GM18519 (cell line): ENCODE data around the gene GLP2R.
"Not testable (repeated sequence)": the region's sequence is repeated elsewhere in the genome, so short reads cannot be mapped to it uniquely, and the experiment has no call there.

Experiments
- ATAC-seq: cut with Tn5 transposase; IDR thresholded peaks from one replicate; pipeline ENCODE4 v1.9.1; 2021; ENCODE audit warnings: mild to moderate bottlenecking, moderate library complexity; ENCODE audit not compliant: unreplicated experiment, low FRiP score

Gene GLP2R, protein sequence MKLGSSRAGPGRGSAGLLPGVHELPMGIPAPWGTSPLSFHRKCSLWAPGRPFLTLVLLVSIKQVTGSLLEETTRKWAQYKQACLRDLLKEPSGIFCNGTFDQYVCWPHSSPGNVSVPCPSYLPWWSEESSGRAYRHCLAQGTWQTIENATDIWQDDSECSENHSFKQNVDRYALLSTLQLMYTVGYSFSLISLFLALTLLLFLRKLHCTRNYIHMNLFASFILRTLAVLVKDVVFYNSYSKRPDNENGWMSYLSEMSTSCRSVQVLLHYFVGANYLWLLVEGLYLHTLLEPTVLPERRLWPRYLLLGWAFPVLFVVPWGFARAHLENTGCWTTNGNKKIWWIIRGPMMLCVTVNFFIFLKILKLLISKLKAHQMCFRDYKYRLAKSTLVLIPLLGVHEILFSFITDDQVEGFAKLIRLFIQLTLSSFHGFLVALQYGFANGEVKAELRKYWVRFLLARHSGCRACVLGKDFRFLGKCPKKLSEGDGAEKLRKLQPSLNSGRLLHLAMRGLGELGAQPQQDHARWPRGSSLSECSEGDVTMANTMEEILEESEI

DNA sequence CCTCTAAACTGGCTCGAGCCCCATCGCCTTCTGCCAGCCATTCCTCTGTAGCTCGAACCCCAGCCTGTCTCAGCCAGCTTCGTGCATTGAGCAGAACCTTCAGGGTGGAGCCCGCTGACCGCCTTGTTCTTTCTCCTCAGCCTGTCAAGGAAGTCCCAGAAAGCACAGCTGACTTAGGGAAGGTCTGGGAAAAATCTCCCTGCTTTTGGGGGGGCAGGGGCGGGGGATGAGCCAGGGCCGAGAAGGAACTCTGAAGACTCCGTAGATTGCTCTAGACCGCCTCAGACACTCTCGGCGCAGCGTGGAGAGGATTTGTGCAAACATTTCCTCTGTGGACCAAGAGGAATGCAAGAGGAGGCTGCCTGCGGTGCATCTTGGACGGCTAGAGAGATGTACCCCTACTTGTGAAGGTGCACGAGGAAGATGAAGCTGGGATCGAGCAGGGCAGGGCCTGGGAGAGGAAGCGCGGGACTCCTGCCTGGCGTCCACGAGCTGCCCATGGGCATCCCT is at the start of gene GLP2R:
Gene GLP2R (plus strand): TSS at position 284 of the 510 bp plus-strand sequence. CDS start 140 bp downstream, at position 424.
- ATAC-seq, result no peak

DNA sequence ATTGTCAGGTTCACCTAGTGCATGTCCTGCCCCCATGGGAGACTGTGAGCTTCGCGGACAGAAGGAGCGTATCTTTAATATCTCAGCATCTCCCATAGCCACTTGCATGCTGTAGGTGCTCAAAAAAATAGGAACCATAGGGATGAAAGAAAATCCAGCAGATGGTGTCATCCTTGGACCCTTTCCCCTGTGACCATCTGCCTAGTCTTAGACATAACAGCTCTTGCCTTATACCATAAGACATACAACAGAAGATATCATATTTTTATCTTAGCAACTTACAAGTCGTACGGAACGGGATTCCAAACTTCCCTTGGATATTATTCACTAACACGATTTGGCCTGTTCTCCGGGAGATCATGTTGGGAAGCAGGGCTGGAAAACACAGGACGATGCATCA is 48.8 kb upstream of the GLP2R start:
- no peak for ATAC-seq

DNA sequence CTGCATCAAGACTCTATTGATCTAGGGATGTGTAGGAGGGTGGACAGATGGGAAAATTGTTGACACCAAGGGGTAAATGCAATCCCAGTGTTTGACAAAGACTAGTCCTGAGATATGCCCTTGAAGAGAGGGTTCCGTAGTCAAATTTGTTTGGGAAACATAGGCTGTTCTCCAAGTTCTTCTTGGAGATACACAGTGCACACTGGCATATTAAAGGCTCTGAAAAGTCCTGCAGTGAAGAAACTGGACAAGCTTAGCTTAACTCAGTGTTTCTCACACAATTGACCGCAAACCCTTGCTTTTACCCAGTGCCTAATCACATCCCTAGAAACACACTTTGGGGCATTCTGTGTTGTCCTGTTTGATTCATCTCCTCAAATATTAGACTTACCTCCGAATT is 45.2 kb upstream of the GLP2R start:
- ATAC-seq, result no peak

DNA sequence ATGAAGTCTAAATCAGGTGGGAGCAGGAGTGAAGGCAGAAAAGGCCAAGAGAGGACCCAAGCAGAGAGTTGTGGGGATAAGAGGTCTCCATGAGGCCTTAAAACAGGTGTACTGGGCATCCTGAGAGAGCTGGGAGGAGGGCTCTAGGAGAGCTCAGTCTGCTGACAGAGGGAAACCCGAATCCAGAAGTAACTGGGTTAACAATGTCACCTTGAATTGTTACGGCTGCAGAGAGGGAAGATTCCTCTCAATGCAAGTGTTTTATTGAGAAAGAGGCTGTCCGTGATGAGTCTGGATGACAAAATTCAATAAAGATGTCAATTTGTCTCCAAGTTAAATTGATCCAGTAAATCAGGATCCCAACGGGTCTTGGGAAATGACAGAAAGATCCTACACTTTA is 42.7 kb upstream of the GLP2R start:
- no peak for ATAC-seq

DNA sequence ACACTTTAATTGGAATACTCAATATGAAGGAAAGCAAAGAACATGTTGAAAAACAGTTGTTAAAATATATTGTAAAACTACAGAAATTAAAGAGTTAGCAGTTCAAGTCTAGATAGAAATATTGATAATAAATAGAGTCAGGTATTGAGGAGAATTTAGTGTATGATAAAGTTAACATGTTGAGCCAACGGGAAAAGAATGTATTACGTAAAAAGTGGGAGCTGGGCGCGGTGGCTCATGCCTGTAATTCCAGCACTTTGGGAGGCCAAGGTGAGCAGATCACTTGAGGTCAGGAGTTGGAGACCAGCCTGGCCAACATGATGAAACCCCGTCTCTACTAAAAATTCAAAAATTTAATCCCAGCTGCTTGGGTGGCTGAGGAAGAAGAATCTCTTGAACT is 42.3 kb upstream of the GLP2R start:
- ATAC-seq, result not testable (repeated sequence)

DNA sequence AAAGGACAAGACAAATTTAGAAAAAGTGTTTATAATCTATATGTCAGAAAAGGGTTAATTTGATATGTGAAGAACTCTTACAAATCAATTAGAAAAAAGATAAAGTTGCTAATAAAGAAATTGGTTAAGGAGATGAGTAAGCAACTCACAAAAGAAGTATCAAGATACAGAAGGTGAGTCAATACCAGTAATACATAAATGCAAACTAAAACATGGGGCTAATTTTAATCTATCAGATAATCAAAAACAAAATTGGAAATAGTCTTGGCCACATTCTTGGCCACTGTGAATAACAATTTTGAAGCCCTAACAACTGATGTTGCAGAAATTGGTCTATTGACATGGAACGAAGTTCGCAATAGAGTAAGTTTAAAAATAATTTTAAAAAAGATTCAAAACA is 41.2 kb upstream of the GLP2R start:
- no peak for ATAC-seq

DNA sequence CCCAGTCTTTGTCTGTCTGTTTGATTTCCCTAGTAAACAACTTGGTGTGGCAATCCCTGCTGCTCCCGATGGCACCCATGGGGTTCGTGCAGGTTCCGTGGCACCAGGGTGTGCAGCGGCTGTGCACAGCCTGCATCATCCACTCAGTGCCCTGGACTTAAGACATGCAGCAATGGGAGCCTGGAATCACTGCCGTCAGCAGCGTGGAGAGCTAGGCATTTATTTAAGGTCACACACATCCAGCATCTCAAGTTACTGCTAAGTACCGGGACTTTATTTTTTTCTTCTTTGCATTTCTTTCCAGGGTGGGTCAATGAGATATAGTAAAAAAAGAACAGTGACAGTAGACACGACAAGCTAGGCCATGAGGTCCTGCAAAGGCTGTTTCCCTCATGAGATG is 37.1 kb upstream of the GLP2R start:
- ATAC-seq, result no peak

DNA sequence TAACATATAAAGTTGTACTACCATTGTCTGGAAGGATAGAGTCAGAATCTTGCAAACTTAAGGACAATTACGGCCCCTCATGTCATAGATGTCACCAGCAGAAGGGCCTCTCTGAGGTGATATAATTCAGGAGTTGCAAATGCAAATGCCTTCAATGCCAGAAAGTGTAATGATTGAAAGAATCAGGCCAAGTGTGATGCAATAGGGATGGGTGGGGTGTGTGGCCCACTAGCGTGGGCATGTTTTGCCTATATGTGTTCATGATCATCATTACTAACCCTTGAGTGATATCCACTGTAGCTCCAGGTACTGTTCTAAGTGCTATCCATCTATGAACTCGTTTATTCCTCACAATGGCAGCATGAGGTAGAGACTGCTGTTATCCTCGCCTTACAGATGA is 35.4 kb upstream of the GLP2R start:
- ATAC-seq, result no peak

DNA sequence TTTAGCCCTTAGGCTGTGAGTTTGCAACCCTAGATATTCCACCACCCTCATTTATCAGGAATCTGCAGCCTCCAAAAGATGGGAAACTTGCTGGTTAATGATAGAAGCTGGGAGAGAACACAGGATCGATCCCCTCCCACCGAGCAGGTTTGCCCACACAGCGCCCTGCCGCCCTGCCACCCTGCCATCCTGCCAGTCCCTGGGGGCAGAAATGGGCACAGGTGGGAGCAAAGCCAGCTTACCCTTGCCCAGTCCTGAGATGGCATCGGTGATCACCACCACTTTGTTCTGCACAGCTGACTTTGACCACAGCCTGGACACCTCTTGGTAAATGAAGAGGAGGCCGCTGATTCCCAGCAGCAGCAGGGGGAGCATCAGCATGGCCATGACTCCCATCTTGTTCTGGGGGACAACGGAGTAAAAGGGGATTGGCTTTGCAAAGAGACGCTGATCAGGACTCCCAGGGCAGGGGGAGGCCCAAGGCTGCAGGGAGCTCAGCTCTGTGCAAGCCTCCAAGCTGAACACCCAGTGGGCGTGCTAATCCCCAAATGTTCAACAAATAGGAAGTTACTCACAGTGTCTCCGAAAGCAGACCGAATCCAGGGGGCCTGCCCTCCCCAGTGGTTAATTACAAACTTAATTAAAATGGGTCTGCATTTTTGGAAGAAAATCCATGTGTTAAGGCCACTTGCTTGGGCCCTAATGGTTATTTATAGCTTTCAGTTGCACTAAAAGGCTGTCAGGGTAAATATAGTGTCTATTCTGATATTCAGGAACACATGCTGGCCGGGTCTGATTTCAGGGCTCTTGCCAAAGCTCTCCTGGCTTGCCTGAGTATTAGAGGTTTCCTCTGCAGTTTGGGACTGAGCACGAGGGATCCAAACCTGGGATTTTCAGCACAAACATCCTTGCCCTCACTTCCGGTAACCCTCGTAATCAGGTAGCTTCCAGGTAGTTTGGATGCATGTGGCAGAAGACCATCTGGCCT is 34.5 kb upstream of the GLP2R start, which contains the start of gene DHRS7C:
Gene DHRS7C (minus strand): TSS at position 704 of the 988 bp plus-strand sequence. CDS start 308 bp downstream, at position 396.
- no peak for ATAC-seq

DNA sequence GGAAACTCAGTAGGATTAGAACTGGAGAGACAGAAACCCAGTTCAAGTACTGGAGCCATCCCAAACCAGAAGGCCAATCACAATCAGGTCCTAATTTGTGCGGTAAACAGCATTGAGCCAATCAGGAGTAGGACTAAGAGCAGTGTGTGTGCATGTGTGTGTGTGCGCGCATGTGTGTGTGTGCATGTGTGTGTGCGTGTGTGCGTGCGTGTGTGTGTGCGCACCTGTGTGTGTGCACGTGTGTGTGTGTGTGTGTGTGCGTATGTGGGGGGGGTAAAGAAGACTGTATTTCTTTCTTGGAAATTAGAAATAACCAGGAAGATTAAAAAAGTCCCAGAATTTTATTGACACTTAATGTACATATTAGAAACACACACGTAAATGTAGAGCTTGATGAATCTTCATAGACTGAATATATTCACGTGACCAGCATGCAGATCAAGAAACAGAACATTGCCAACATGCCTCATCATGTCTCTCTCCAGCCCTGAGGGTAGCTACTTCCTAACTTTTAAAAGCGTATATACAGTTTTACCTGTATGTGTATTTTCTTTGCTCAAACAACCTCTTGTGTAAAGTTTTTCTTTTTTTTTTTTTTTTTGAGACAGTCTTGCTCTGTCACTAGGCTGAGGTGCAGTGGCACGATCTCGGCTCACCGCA is 33.4 kb upstream of the GLP2R start:
- ATAC-seq, result no peak

DNA sequence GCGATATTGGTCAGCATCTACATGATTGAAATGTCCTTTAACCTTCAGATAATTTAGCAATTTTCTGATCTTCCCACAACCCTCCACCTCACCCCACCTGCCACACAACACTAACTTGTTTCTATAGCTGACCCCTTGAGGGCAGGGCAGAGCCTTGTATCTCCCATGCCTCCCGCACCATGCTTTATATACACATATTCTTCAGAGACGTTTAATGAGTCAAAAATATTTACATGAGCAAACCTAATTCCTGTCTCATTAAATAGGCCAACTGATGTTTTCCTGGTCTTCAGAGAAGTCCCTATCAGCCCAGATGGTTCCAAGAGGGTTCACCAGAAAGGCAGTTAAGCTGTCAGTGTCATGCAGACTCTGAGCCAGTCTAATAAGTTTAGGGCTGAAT is 27.7 kb upstream of the GLP2R start:
- no peak for ATAC-seq

DNA sequence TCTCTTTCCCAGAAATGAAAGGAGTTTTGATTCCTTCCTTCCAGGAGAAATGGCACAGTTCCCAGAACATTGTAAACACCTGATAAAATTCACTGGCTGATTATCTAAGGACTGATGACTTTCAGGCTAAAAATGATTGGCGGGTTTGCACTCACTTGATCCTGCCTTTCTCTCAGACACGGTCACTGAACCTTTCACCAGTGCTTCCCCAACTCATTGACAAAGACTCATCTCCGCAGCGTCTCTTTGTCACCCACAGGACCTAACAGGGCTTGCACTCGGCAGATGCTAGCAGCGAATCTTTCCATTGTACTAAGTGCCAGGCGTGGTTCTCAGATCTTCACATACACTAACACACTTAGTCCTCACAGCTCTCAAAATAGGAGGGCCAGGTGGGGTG is 27.0 kb upstream of the GLP2R start:
- no peak for ATAC-seq

DNA sequence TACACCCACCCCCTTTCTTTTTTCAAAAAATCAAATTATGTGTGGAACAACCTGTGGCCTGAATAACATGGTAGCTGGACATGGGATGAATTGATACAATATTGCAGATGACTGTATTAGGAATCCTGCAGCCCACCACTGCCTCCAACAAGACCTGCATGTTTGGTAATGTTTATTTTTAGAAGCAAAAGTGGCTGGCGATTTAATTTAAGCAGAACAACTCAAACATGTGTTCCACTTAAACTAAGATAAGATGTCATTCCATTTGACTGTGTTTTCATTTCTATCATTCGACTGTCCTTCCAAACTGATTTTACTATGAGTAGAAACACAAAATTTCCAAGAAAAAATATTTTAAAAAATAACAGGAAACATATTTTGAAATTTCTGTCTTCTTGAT is 24.2 kb upstream of the GLP2R start:
- no peak for ATAC-seq

DNA sequence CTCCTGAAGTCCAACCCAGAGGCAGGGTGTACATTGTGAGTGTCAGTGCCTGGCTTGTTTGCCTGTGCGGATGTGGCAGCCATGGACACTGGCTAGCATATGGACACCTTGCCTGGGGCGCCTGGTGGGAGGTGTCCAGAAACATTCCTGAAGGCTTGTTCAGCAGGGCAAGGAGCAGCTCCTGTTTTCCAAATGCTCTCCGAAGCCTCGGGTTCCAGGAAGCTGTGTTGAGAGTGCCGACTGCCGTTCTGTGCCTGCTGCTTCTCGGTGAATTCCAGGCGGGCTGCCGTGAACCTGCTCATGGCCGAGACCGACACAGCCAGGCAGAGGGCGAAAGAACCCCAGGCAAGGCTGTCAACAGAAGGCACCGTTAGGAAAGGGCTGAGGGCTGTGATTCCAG is 23.4 kb upstream of the GLP2R start:
- ATAC-seq, result no peak

DNA sequence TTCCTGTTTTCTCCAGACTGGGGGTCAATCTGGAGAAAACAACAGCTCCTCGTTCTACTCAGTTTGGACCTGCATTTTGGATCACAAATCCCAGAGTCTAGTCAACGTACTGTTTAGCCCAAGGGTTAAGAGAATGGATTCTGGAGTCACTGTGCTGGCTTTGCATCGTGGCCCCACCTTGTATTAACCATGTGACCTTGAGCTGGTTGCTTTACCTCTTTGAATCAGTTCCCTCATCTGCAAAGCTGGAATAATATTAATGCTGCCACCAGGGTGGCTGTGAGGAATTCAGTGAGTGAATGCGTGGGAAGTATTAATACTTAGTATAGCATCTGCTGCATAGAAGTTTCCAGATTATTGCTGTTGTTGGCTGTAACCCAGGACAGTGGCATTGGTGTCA is 23.0 kb upstream of the GLP2R start:
- ATAC-seq, result no peak

DNA sequence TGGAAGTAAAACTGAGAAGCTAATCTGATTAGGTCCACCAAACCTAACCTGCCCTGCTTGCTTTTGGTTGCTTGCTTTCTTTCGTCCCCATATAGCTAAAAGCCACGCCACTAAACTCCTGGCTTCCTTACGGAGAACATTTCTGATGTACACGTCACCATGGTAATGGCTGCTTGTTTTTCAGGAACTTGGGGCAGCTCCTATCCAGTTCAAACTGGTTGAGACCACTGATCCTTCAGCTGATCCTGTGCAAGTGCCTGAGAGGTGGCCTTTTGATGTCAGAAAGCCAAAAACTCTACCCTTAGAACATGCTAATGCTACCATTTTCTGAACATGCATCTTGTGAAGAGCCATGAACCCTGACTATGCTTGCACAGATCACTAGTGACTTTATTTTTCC is 20.0 kb upstream of the GLP2R start:
- no peak for ATAC-seq

DNA sequence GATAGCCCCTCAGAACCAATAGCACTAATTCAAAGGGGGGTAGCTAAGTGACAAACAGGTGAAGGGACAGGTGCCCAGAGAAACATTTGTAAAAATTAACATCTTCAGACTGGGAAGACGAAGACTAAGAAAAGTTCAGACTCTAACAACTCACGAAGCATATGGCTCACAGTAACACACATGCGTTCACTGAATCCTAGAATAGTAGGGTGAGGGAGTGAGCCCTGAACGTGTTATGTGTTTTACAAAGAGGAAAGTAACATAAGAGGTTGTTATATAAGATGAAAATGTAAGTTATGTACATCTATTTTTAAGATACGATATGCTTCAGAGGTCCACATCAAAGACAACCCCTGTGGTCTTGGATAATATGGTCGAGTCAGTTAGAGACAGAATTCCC is 19.0 kb upstream of the GLP2R start:
- ATAC-seq, result no peak

DNA sequence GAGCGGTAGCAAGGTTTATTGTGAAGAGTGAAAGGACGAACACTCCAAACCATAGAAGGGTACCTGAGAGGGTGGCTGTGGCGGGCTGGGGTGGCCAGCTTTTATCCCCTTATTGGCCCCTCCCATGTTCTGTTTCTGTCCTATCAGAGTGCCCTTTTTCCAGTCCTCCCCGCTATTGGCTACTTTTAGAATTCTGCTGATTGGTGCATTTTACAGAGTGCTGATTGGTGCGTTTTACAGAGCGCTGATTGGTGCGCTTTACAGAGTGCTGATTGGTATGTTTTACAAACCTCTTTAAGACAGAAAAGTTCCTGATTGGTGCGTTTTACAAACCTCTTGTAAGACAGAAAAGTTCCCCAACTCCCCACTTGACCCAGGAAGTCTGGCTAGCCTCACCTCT is 16.3 kb upstream of the GLP2R start:
- no peak for ATAC-seq

DNA sequence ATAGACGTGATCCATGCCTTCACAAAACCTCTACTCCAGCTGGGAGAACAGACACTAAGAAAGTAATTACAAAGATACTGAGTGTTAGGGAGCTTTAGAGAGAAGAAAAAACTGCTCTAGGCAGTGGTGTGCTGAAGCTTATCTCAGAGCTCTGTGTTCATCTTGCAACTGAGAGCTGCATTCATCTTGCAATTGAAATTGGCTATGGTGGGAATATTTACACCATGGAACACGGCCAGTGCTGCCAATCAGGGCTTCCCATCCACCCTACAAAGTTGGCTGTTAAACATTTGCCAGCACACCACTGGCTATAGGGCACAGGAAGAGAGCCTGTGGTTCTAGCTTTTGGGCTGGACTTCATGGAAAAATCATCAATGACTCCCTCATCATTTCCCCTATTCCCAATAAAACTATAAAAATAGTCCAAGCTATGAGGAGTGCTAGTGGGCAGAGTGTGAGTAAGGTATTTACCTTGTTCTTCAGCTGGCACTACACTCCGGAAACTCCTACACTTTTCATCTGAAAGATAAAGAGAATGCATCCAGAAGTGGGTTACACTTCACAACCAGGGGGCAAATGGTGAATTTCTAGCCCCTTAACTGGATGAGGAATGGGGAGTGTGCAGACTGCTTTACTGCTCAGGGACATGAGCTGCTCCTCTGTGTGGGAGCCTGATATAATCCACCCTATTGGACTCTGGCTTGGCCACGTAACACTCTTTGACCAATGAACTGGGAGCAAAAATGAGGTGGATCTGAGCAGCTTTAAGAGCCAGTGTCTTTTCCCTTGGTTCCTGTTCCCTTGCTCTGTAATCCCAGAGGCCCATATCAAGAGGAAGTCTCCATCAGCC is 15.4 kb upstream of the GLP2R start:
- no peak for ATAC-seq
